Esophagus muscularis mucosa (tissue), 3 donors: ENCODE data around the gene SLC8A1.

Source experiments
- POLR2A ChIP-seq: fragments of 450-650 bp; IDR thresholded peaks from one replicate; pipeline ENCODE4 v1.6.1; 2017; ENCODE audit warnings: antibody characterized with exemption, moderate library complexity, mild to moderate bottlenecking, low read depth
- TF ChIP-seq, protein P1 (sequence below), 3 experiments: fragments of 200-600 bp in 2 of 3; fragments of 450-650 bp in 1 of 3; sonication (generic) in 2 of 3; IDR thresholded peaks; one replicate each; pipeline ENCODE4 v1.5.1; 2017 to 2019; ENCODE audit warnings: antibody characterized with exemption in 3 of 3, mild to moderate bottlenecking in 2 of 3, moderate library complexity in 1 of 3

DNA sequence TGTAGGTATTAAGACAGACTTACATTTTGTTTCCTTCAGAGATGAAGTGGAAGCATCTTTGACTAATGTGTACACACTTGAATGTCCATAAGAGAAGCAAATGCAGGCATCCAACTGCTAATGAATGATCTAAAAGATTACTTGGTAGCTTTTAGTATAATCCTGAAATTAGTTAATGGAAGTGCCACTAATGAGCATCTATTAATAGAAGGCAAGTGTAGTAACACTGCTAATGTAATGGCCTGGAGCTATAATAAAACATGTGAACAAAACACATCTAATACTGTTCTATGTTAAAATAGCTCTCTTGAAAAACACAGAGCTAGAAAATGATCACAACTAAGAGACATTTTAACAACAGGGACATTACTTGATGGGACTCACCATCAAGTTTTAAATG lies 225.3 kb downstream of the SLC8A1 start:
- TF ChIP-seq POLR2A = no peak
- TF ChIP-seq, protein P1, sequence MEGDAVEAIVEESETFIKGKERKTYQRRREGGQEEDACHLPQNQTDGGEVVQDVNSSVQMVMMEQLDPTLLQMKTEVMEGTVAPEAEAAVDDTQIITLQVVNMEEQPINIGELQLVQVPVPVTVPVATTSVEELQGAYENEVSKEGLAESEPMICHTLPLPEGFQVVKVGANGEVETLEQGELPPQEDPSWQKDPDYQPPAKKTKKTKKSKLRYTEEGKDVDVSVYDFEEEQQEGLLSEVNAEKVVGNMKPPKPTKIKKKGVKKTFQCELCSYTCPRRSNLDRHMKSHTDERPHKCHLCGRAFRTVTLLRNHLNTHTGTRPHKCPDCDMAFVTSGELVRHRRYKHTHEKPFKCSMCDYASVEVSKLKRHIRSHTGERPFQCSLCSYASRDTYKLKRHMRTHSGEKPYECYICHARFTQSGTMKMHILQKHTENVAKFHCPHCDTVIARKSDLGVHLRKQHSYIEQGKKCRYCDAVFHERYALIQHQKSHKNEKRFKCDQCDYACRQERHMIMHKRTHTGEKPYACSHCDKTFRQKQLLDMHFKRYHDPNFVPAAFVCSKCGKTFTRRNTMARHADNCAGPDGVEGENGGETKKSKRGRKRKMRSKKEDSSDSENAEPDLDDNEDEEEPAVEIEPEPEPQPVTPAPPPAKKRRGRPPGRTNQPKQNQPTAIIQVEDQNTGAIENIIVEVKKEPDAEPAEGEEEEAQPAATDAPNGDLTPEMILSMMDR (IDR thresholded peaks at IDR 0.05) = no peak
